ENCODE measurements around the gene MED20. TPM values are rescaled to one million over a fixed set of nuclear protein-coding genes. Genes with fewer than 3 reads are reported as not detected.

MED20 gene
- total and polyA plus RNA-seq, 4 donors = 21.8 to 23.8 (median 22.6) TPM

- Histone ChIP-seq H3K27ac (ENCODE audit: low read depth, low read length) (no peak overlapping the region), H3K36me3 (ENCODE audit: control insufficient read depth, insufficient read depth, low read length) (peaks cover 45% of the 10 kb centered on the region), H3K27me3 (ENCODE audit: control insufficient read depth, insufficient read depth, low read length) (no peaks in the 10 kb centered on the region), H3K4me1 (ENCODE audit: control insufficient read depth, insufficient read depth, low read length) (no peaks in the 10 kb centered on the region), H3K9me3 (ENCODE audit: control insufficient read depth, insufficient read depth, low read length) (no peaks in the 10 kb centered on the region), H3K4me3 (ENCODE audit: low read depth, low read length) (no peak overlapping the region)
- WGBS (ENCODE audit: insufficient coverage) = no CpG with 5 or more reads among the region's 4 CpGs
- no peak for DNase-seq (ENCODE audit: low read depth in 4 of 6, low spot score in 6 of 6)
Observed at GRCh38 chr6:41914869-41915530, 5.9 kb downstream of the MED20 start.

DNA sequence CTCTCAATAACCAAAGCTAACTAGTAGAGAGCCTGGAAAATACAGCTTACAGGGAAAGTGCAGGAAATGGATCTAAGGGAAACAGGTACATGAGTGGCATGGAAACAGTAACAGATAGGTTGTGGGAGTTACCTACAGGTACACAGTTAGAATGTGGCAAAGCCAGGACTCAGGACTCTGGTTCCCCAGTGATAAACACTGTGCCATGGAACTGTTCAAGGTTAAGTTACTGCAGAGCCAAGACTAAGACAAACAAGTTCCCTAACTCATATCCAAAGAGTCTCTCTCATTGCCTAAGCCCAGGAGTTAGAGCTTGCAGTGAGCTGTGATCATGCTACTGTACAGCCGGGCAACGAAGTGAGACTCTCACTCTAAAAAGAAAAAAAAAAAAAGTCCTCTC, 6.6 kb downstream of the MED20 start:
- DNase-seq (ENCODE audit: low read depth in 4 of 6, low spot score in 6 of 6) = no peak
- no peak overlapping the region for H3K4me3 ChIP-seq (ENCODE audit: low read depth, low read length)
- no CpG with 5 or more reads among the region's 2 CpGs for WGBS (ENCODE audit: insufficient coverage)
- no peaks in the 10 kb centered on the region for H3K9me3 ChIP-seq (ENCODE audit: control insufficient read depth, insufficient read depth, low read length)
- no peaks in the 10 kb centered on the region for H3K4me1 ChIP-seq (ENCODE audit: control insufficient read depth, insufficient read depth, low read length)
- peaks cover 45% of the 10 kb centered on the region for H3K36me3 ChIP-seq (ENCODE audit: control insufficient read depth, insufficient read depth, low read length)
- H3K27ac ChIP-seq (ENCODE audit: low read depth, low read length) = no peak overlapping the region
- H3K27me3 ChIP-seq (ENCODE audit: control insufficient read depth, insufficient read depth, low read length) = no peaks in the 10 kb centered on the region

GRCh38 chr6:41909727-41910126, 11.2 kb downstream of the MED20 start:
- Histone ChIP-seq H3K4me3 (ENCODE audit: low read depth, low read length) (no peak overlapping the region), H3K36me3 (ENCODE audit: control insufficient read depth, insufficient read depth, low read length) (peaks cover 45% of the 10 kb centered on the region), H3K27ac (ENCODE audit: low read depth, low read length) (no peak overlapping the region), H3K4me1 (ENCODE audit: control insufficient read depth, insufficient read depth, low read length) (no peaks in the 10 kb centered on the region), H3K27me3 (ENCODE audit: control insufficient read depth, insufficient read depth, low read length) (no peaks in the 10 kb centered on the region), H3K9me3 (ENCODE audit: control insufficient read depth, insufficient read depth, low read length) (no peaks in the 10 kb centered on the region)
- WGBS (ENCODE audit: insufficient coverage) = no CpG with 5 or more reads among the region's 1 CpG
- no peak for DNase-seq (ENCODE audit: low read depth in 4 of 6, low spot score in 6 of 6)

DNA sequence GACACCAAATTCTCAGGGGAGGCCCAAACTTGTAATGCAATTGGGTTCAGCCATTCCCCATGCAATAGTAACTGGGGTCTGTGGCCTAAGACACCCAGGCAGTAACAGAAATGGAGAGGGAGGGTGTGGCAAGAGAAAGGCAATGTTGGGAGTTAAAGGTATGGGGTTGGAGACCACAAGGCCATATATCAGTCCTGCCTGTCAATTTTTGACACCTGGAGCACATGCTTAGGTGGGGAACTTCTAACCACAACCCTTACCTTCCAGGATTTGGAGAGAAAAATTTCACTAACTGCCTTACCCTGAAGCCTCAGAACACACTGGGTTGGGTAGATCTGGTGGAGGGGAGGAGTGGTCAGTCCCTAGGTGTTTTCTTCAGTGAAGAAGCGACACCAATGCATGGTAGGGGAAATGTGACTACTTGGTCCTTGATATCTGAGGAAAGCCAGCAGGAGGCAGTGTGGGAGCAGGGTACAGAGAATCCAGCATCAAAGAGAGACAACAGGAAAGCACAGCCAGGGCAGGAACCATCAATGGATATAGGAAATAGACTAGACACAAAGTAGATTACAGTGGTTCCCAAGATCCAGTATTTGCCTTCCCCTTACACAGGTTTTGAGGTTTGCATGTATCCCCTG, 18.9 kb downstream of the MED20 start:
- 100% methylated on average over 1 of the region's 1 CpG for WGBS (ENCODE audit: insufficient coverage)
- no peak for DNase-seq (ENCODE audit: low read depth in 4 of 6, low spot score in 6 of 6)
- Histone ChIP-seq H3K36me3 (ENCODE audit: control insufficient read depth, insufficient read depth, low read length) (peaks cover 16% of the 10 kb centered on the region), H3K4me1 (ENCODE audit: control insufficient read depth, insufficient read depth, low read length) (no peaks in the 10 kb centered on the region), H3K4me3 (ENCODE audit: low read depth, low read length) (no peak overlapping the region), H3K27ac (ENCODE audit: low read depth, low read length) (no peak overlapping the region), H3K9me3 (ENCODE audit: control insufficient read depth, insufficient read depth, low read length) (no peaks in the 10 kb centered on the region), H3K27me3 (ENCODE audit: control insufficient read depth, insufficient read depth, low read length) (no peaks in the 10 kb centered on the region)

GRCh38 chr6:41900861-41901260, 20.1 kb downstream of the MED20 start:
- Histone ChIP-seq H3K27ac (ENCODE audit: low read depth, low read length) (no peak overlapping the region), H3K9me3 (ENCODE audit: control insufficient read depth, insufficient read depth, low read length) (no peaks in the 10 kb centered on the region), H3K36me3 (ENCODE audit: control insufficient read depth, insufficient read depth, low read length) (peaks cover 11% of the 10 kb centered on the region), H3K4me1 (ENCODE audit: control insufficient read depth, insufficient read depth, low read length) (peaks cover 1% of the 10 kb centered on the region), H3K27me3 (ENCODE audit: control insufficient read depth, insufficient read depth, low read length) (no peaks in the 10 kb centered on the region), H3K4me3 (ENCODE audit: low read depth, low read length) (no peak overlapping the region)
- WGBS (ENCODE audit: insufficient coverage) = no CpG with 5 or more reads among the region's 1 CpG
- no peak for DNase-seq (ENCODE audit: low read depth in 4 of 6, low spot score in 6 of 6)

DNA sequence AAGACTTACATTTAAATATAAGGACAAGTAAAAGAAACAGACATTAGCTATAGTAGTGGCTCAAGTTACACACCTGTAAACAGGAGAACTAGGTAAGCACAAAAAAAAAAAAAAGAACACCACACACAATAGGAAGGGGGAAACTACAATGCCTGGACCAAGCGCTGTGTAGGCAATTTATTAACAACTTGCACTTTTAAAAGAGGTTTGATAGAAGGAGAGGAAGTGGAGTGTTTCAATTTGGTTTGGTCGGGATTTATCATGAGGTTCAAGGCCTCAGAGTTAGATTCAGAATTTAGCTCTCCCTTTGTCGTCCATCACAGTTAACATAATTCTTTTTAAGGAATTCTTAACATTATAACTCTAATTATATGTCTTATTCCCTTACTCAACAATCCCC, 24.7 kb downstream of the MED20 start:
- Histone ChIP-seq H3K27ac (ENCODE audit: low read depth, low read length) (no peak overlapping the region), H3K27me3 (ENCODE audit: control insufficient read depth, insufficient read depth, low read length) (no peaks in the 10 kb centered on the region), H3K9me3 (ENCODE audit: control insufficient read depth, insufficient read depth, low read length) (no peaks in the 10 kb centered on the region), H3K4me3 (ENCODE audit: low read depth, low read length) (peak overlapping the region; percentile 86), H3K36me3 (ENCODE audit: control insufficient read depth, insufficient read depth, low read length) (no peaks in the 10 kb centered on the region), H3K4me1 (ENCODE audit: control insufficient read depth, insufficient read depth, low read length) (peaks cover 9% of the 10 kb centered on the region)
- WGBS (ENCODE audit: insufficient coverage) = no CpG with 5 or more reads among the region's 3 CpGs
- DNase-seq (ENCODE audit: low read depth in 4 of 6, low spot score in 6 of 6) = no peak

DNA sequence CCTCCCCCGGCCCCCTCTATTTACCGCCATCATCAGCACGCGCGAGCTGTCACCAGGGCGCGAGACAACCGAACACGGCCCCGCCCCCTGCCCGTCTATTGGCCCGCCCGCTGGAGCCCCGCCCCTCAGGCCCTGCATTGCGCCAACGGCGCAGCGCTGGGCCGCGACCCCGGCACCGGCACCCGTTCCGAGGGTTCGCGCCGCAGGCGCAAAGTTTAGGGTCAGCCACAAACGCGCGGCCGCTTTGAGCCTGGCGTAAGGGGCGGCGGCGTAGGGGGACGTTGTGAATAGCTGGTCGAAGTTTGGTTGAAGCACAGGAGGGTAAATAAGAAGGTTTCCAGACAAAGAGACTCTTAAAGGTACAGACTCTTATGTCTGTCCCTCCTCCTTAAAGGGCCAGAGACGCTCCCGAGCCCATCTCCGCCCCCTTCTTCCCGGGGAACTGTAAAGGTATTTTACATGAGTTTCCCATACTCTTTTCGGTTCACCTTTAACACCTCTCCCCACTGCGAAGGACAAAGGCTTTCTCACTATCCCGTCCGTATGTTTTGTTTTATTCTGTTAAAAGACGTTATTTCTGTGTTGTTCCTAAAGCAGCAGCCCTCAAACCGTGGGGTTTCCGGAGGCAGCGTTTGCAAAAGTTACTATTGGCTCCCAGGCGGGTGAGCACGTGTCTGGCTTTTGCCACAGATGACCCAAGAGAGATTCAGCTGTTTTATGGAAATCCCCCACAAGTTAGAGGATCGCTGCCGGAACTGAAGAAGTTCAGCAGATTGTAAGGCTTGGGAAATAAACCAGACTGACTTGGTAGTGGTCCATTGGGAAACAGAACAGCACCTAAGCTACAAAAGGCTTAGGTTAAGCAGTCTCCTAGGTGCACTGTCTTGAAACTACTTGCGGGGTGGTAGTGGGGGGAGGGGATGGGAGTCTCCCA, 25.4 kb downstream of the MED20 start, which contains the start of gene USP49:
Gene USP49, minus strand, starts transcription at position 76 of the 934 bp plus-strand sequence. CDS start 88,392 bp downstream, outside the sequence.
- under 1% methylated on average over 39 of the region's 55 CpGs for WGBS (ENCODE audit: insufficient coverage)
- peak within 1 kb of the TSS; percentile 95 for H3K27ac ChIP-seq (ENCODE audit: low read depth, low read length)
- H3K9me3 ChIP-seq (ENCODE audit: control insufficient read depth, insufficient read depth, low read length) = no peaks in the 10 kb centered on the region
- H3K4me1 ChIP-seq (ENCODE audit: control insufficient read depth, insufficient read depth, low read length) = peaks cover 9% of the 10 kb centered on the region
- H3K4me3 ChIP-seq (ENCODE audit: low read depth, low read length) = peak within 1 kb of the TSS; percentile 86
- H3K27me3 ChIP-seq (ENCODE audit: control insufficient read depth, insufficient read depth, low read length) = no peaks in the 10 kb centered on the region
- H3K36me3 ChIP-seq (ENCODE audit: control insufficient read depth, insufficient read depth, low read length) = no peaks in the 10 kb centered on the region
- peak; percentile 86 to 98 (median 90) for DNase-seq (ENCODE audit: low read depth in 4 of 6, low spot score in 6 of 6)

DNA sequence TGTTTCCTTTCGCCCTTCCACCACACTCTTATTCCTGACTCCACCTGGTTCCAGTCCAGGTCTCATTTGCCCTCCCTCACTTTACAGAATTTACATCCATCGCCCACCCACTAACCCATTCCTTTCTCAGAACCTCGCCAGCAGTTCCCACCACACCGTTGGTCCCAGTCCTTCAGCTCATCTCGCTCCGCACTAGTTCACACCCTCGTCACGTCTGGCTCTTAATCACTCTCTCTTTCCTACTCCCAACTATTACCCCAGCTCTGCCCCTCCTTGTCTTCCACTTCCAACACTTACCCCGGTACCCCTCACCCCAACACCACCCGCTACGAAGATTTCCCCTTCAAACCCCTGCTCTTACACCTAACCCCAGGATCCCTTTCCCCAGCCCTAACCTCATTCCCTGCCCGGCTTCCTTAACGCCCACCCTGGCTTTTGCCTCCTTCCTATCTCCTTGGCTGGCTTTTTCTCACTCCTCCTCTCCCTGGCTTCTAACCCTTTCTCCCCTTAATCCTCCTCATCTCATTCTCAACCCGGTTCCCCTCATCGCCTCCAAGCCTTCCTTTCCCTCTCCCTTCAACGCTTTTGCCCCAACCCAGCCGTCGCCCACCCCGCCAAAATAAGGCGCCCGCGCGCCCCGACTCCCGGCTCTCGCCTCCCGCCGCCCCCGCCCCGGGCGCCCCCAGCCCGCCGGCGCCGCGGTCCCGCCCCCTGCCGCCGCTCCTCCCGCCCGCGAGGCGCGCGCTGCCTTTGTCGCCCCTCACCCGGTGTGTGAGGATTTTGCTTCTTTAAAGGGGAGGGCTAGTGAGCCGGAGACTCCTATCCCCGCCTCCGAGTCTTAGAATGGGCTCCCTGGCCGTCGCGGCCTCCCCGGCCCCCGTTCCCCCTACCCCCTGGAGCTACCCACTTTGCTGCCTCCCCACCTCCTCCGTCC, 26.3 kb downstream of the MED20 start:
- Histone ChIP-seq H3K9me3 (ENCODE audit: control insufficient read depth, insufficient read depth, low read length) (no peaks in the 10 kb centered on the region), H3K4me1 (ENCODE audit: control insufficient read depth, insufficient read depth, low read length) (peaks cover 9% of the 10 kb centered on the region), H3K4me3 (ENCODE audit: low read depth, low read length) (peak overlapping the region; percentile 86), H3K36me3 (ENCODE audit: control insufficient read depth, insufficient read depth, low read length) (no peaks in the 10 kb centered on the region), H3K27me3 (ENCODE audit: control insufficient read depth, insufficient read depth, low read length) (no peaks in the 10 kb centered on the region), H3K27ac (ENCODE audit: low read depth, low read length) (peak overlapping the region; percentile 95)
- under 1% methylated on average over 37 of the region's 56 CpGs for WGBS (ENCODE audit: insufficient coverage)
- DNase-seq (ENCODE audit: low read depth in 4 of 6, low spot score in 6 of 6) = peak in 5 of 6 donors; percentile 5 to 73 (median 35)

All from spinal cord (tissue), 10 donors.